ENCODE data around the gene PGLYRP1. TPM values are rescaled to one million over a fixed set of nuclear protein-coding genes. Genes with fewer than 3 reads are reported as not detected.

Gene PGLYRP1
- total RNA-seq, 2 experiments from 2014 or later: not detected

- H3K9me3 ChIP-seq (ENCODE audit: low read length): no peaks in the 10 kb centered on the region
- no peaks in the 10 kb centered on the region for H3K4me1 ChIP-seq (ENCODE audit: insufficient read depth, low read length, poor library complexity, severe bottlenecking)
- BruUV-seq (replicated peaks): no TSS peak
- H3K9me2 ChIP-seq (ENCODE audit: insufficient read depth, low read length): no peaks in the 10 kb centered on the region
- intact Hi-C loops (cut with micrococcal nuclease; ENCODE audit: unreplicated experiment): no loop called here
- peaks cover 2% of the 10 kb centered on the region; the same call in 1 of the 2 replicates for H3K36me3 ChIP-seq (ENCODE audit: insufficient read depth, low read length)
- no peak overlapping the region for H3K27ac ChIP-seq (ENCODE audit: low read depth, low read length, poor library complexity, severe bottlenecking)
- ChIA-PET POLR2A (no interaction called here), CTCF (ENCODE audit: unreplicated experiment) (no interaction called here)
- DNase-seq (ENCODE audit: low spot score): peak; percentile 59
- TF ChIP-seq, protein P1, sequence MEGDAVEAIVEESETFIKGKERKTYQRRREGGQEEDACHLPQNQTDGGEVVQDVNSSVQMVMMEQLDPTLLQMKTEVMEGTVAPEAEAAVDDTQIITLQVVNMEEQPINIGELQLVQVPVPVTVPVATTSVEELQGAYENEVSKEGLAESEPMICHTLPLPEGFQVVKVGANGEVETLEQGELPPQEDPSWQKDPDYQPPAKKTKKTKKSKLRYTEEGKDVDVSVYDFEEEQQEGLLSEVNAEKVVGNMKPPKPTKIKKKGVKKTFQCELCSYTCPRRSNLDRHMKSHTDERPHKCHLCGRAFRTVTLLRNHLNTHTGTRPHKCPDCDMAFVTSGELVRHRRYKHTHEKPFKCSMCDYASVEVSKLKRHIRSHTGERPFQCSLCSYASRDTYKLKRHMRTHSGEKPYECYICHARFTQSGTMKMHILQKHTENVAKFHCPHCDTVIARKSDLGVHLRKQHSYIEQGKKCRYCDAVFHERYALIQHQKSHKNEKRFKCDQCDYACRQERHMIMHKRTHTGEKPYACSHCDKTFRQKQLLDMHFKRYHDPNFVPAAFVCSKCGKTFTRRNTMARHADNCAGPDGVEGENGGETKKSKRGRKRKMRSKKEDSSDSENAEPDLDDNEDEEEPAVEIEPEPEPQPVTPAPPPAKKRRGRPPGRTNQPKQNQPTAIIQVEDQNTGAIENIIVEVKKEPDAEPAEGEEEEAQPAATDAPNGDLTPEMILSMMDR (conservative IDR thresholded peaks at IDR 0.05; ENCODE audit: low read length): peak; percentile 68
- TF ChIP-seq EZH2phosphoT487 (IDR thresholded peaks at IDR 0.05; ENCODE audit: borderline replicate concordance, low read depth, low read length): no peak
- no peak overlapping the region for H3K4me3 ChIP-seq (ENCODE audit: low read depth, low read length, poor library complexity, severe bottlenecking)
- H2AFZ ChIP-seq (ENCODE audit: low read length): no peak overlapping the region
- no peaks in the 10 kb centered on the region for H3K79me2 ChIP-seq (ENCODE audit: insufficient read depth, low read depth, low read length)
- no peaks in the 10 kb centered on the region for H4K20me1 ChIP-seq (ENCODE audit: insufficient read depth, low read length)
- H3K4me2 ChIP-seq (ENCODE audit: low read length): peak overlapping the region; percentile 40; the same call in 1 of the 2 replicates
Measured at GRCh38 chr19:46016426-46017094, 6.3 kb downstream of the PGLYRP1 start.

DNA sequence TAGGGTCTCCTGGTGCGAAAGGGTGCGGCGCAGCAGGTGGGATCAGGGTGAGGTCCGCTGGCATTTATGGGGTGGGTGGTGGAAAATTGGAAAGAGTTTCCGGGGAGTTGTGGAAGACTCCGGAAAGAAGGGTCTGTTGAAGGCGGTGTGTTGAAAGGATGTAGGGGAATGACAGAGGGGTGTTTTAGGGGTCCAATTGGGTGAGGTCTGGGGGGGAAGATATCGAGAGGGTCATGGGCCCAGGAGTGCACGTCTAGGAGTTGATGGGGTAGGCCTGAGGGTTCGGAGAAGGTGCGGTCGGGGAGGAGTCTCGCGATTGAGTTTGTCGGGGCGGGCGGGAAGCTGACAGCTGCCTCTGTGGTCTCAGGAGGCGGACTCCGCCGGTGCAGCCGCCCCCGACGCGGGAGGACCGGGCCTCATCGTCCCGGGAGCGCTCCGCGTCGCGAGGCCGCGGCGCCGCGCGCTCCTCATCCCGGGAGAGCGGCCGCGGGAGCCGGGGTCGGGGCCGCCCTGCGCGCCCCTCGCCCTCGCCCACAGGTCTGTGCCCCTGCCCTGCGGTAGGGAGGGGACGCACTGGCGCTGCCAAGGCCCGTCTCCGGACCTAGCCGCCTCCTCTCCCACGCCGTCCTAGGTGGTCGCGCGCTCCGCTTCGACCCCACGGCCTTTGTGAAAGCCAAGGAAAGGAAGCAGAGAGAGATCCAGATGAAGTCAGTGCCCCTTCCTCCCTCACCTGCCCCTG lies 7.0 kb downstream of the PGLYRP1 start:
- no peak for TF ChIP-seq EZH2phosphoT487 (IDR thresholded peaks at IDR 0.05; ENCODE audit: borderline replicate concordance, low read depth, low read length)
- TF ChIP-seq, protein P1 (conservative IDR thresholded peaks at IDR 0.05; ENCODE audit: low read length): no peak
- Histone ChIP-seq H3K9me3 (ENCODE audit: low read length) (no peaks in the 10 kb centered on the region), H2AFZ (ENCODE audit: low read length) (no peak overlapping the region), H3K79me2 (ENCODE audit: insufficient read depth, low read depth, low read length) (no peaks in the 10 kb centered on the region), H3K36me3 (ENCODE audit: insufficient read depth, low read length) (peaks cover 2% of the 10 kb centered on the region; the same call in 1 of the 2 replicates), H3K4me3 (ENCODE audit: low read depth, low read length, poor library complexity, severe bottlenecking) (no peak overlapping the region), H3K9me2 (ENCODE audit: insufficient read depth, low read length) (no peaks in the 10 kb centered on the region), H3K27ac (ENCODE audit: low read depth, low read length, poor library complexity, severe bottlenecking) (no peak overlapping the region), H3K4me1 (ENCODE audit: insufficient read depth, low read length, poor library complexity, severe bottlenecking) (peaks cover 7% of the 10 kb centered on the region), H4K20me1 (ENCODE audit: insufficient read depth, low read length) (no peaks in the 10 kb centered on the region), H3K4me2 (ENCODE audit: low read length) (peak overlapping the region; percentile 40; the same call in 1 of the 2 replicates)
- POLR2A ChIA-PET: no interaction called here
- CTCF ChIA-PET (ENCODE audit: unreplicated experiment): no interaction called here
- no peak for DNase-seq (ENCODE audit: low spot score)
- intact Hi-C loops (cut with micrococcal nuclease; ENCODE audit: unreplicated experiment): no loop called here
- BruUV-seq (replicated peaks): no TSS peak
